IMR-90 (cell line): ENCODE data around the gene MS4A10. TPM values are rescaled to one million over a fixed set of nuclear protein-coding genes. Genes with fewer than 3 reads are reported as not detected.

Experiments used
- ATAC-seq: fragments of 200-7000 bp; cut with Tn5 transposase; 2 replicates; pipeline ENCODE4 v1.9.1; 2020; ENCODE audit warnings: low read depth, mild to moderate bottlenecking, moderate library complexity
- BruUV-seq: library from RNA; stranded (reverse); fragments of 400-500 nt; replicated peaks from 2 replicates; lab custom pipeline; 2021; lab: Mats Ljungman, UMichigan
- CTCF ChIA-PET: fragments of 300-600 bp; formaldehyde crosslinking; extraction: SDS; loops from one replicate; lab custom pipeline; 2021; ENCODE audit warnings: antibody characterized with exemption; lab: Yijun Ruan, JAX
- POLR2A ChIA-PET: fragments of 300-600 bp; sonication (Branson Sonifier 250); formaldehyde crosslinking; loops from one replicate; lab custom pipeline; 2022; ENCODE audit warnings: antibody characterized with exemption; ENCODE audit not compliant: unreplicated experiment; lab: Charles Lee
- DNase-seq: peaks from one replicate; pipeline ENCODE4 v3.0.0; 2013
- H2AFZ ChIP-seq: replicated peaks from 2 replicates; pipeline ENCODE3; 2013; ENCODE audit warnings: low read length, mild to moderate bottlenecking; ENCODE audit not compliant: poor library complexity
- H2AK5ac ChIP-seq: 2 replicates; pipeline ENCODE4 v1.6.1; 2013; ENCODE audit warnings: low read depth, low read length, inconsistent platforms
- H2AK9ac ChIP-seq: replicated peaks from 2 replicates; pipeline ENCODE3; 2013; ENCODE audit warnings: mild to moderate bottlenecking, low read depth, low read length, moderate library complexity; ENCODE audit not compliant: poor library complexity
- H2BK120ac ChIP-seq: 2 replicates; pipeline ENCODE4 v1.6.1; 2013; ENCODE audit warnings: low read depth, low read length, inconsistent platforms
- H2BK15ac ChIP-seq: 3 replicates; pipeline ENCODE4 v1.6.1; 2013; ENCODE audit warnings: low read depth, low read length, inconsistent platforms
- H2BK20ac ChIP-seq: 2 replicates; pipeline ENCODE4 v1.6.1; 2013; ENCODE audit warnings: low read depth, mild to moderate bottlenecking, inconsistent platforms, low read length, moderate library complexity
- H2BK5ac ChIP-seq: 2 replicates; pipeline ENCODE4 v1.6.1; 2013; ENCODE audit warnings: mild to moderate bottlenecking, low read depth, low read length, inconsistent platforms; ENCODE audit not compliant: poor library complexity, severe bottlenecking
- H3K14ac ChIP-seq: replicated peaks from 2 replicates; pipeline ENCODE4 v1.6.1; 2013; ENCODE audit warnings: low read depth, low read length, inconsistent platforms
- H3K18ac ChIP-seq: 2 replicates; pipeline ENCODE4 v1.6.1; 2013; ENCODE audit warnings: low read depth, low read length, control low read depth
- H3K23ac ChIP-seq: 2 replicates; pipeline ENCODE4 v1.6.1; 2013; ENCODE audit warnings: low read depth, low read length, inconsistent platforms
- H3K27ac ChIP-seq: 2 replicates; pipeline ENCODE4 v1.5.1; 2013; ENCODE audit warnings: mild to moderate bottlenecking, control low read depth, low read length; ENCODE audit not compliant: insufficient read depth
- H3K27me3 ChIP-seq: 2 replicates; pipeline ENCODE4 v1.6.1; 2013; ENCODE audit warnings: low read length; ENCODE audit not compliant: control insufficient read depth, insufficient read depth
- H3K36me3 ChIP-seq: 2 replicates; pipeline ENCODE4 v1.6.1; 2013; ENCODE audit warnings: low read length, mixed read lengths; ENCODE audit not compliant: control insufficient read depth, insufficient read depth
- H3K4ac ChIP-seq: 2 replicates; pipeline ENCODE4 v1.6.1; 2013; ENCODE audit warnings: low read depth, low read length, inconsistent platforms
- H3K4me1 ChIP-seq: 2 replicates; pipeline ENCODE4 v1.6.1; 2013; ENCODE audit warnings: low read length, mixed read lengths; ENCODE audit not compliant: control insufficient read depth, insufficient read depth
- H3K4me2 ChIP-seq: 2 replicates; pipeline ENCODE4 v1.6.1; 2013; ENCODE audit warnings: low read depth, mild to moderate bottlenecking, control low read depth, low read length, moderate library complexity
- H3K4me3 ChIP-seq: 2 replicates; pipeline ENCODE4 v1.5.1; 2013; ENCODE audit warnings: low read depth, mild to moderate bottlenecking, control low read depth, low read length, moderate library complexity; ENCODE audit not compliant: insufficient read depth
- H3K56ac ChIP-seq: 2 replicates; pipeline ENCODE4 v1.6.1; 2013; ENCODE audit warnings: low read length, inconsistent platforms; ENCODE audit not compliant: insufficient read depth; ENCODE audit errors: extremely low read depth
- H3K79me1 ChIP-seq, 2 experiments: 2 replicates each; pipeline ENCODE4 v1.6.1; 2013; ENCODE audit warnings: low read length in 2 of 2, inconsistent platforms in 1 of 2, low read depth in 1 of 2
- H3K9ac ChIP-seq: 2 replicates; pipeline ENCODE4 v1.6.1; 2013; ENCODE audit warnings: low read depth, low read length, control low read depth
- H3K9me1 ChIP-seq: 2 replicates; pipeline ENCODE4 v1.6.1; 2013; ENCODE audit warnings: low read length, inconsistent platforms; ENCODE audit not compliant: insufficient read depth
- H3K9me3 ChIP-seq: 2 replicates; pipeline ENCODE4 v1.6.1; 2013; ENCODE audit warnings: low read length; ENCODE audit not compliant: control insufficient read depth, insufficient read depth
- H4K20me1 ChIP-seq: 2 replicates; pipeline ENCODE4 v1.6.1; 2013; ENCODE audit warnings: low read length, inconsistent platforms; ENCODE audit not compliant: insufficient read depth
- H4K5ac ChIP-seq: 2 replicates; pipeline ENCODE4 v1.6.1; 2013; ENCODE audit warnings: mild to moderate bottlenecking, low read depth, low read length, control low read depth
- H4K8ac ChIP-seq, 2 experiments: 2 replicates each; pipeline ENCODE4 v1.6.1; 2013; ENCODE audit warnings: low read depth in 2 of 2, low read length in 2 of 2, control low read depth in 1 of 2, inconsistent platforms in 1 of 2
- H4K91ac ChIP-seq: 2 replicates; pipeline ENCODE4 v1.6.1; 2013; ENCODE audit warnings: low read depth, low read length, inconsistent platforms; ENCODE audit not compliant: insufficient read depth
- CEBPB ChIP-seq: IDR thresholded peaks from 2 replicates; pipeline ENCODE4 v1.6.1; 2012; ENCODE audit warnings: low read depth, low read length, improper control_type of control experiment
- CTCF ChIP-seq: conservative IDR thresholded peaks from 2 replicates; pipeline ENCODE4 v1.5.1; 2012; ENCODE audit warnings: mild to moderate bottlenecking, low read depth, low read length, improper control_type of control experiment
- ELK1 ChIP-seq: fragments of 150-350 bp; IDR thresholded peaks from 2 replicates; pipeline ENCODE4 v1.6.1; 2016; ENCODE audit warnings: low read depth, mild to moderate bottlenecking, low read length, moderate library complexity, borderline replicate concordance
- FOS ChIP-seq: fragments of 150-350 bp; IDR thresholded peaks from 2 replicates; pipeline ENCODE4 v1.6.1; 2016; ENCODE audit warnings: low read depth, low read length
- MAFK ChIP-seq: IDR thresholded peaks from 2 replicates; pipeline ENCODE4 v1.6.1; 2012; ENCODE audit warnings: low read depth, low read length, improper control_type of control experiment
- MXI1 ChIP-seq: IDR thresholded peaks from 2 replicates; pipeline ENCODE4 v1.6.1; 2012; ENCODE audit warnings: low read depth, mild to moderate bottlenecking, low read length, moderate library complexity, borderline replicate concordance
- POLR2A ChIP-seq: IDR thresholded peaks from 2 replicates; pipeline ENCODE4 v1.6.1; 2012; ENCODE audit warnings: mild to moderate bottlenecking, low read depth, low read length
- RAD21 ChIP-seq: IDR thresholded peaks from 2 replicates; pipeline ENCODE4 v1.6.1; 2012; ENCODE audit warnings: low read length, improper control_type of control experiment
- SMC3 ChIP-seq: fragments of 150-350 bp; IDR thresholded peaks from 2 replicates; pipeline ENCODE4 v1.6.1; 2016; ENCODE audit warnings: low read depth, mild to moderate bottlenecking, antibody characterized with exemption, low read length, moderate library complexity
- WGBS, 2 experiments: methylation state at CpG; one replicate each; pipeline versions ENCODE4 v1.1.5 to v1.1.7; 2013; ENCODE audit warnings: missing lambda C conversion rate in 2 of 2; ENCODE audit not compliant: insufficient read length in 1 of 2; ENCODE audit errors: extremely low coverage in 2 of 2; 5-methylcytosine and 5-hydroxymethylcytosine counted together
- dilution Hi-C: fragments of 300-500 bp; cut with HindIII; formaldehyde crosslinking; loops from one replicate; pipeline ENCODE4 v1.14.3; 2018; ENCODE audit warnings: low sequenced_read_pairs; ENCODE audit not compliant: unreplicated experiment
- in situ Hi-C: fragments of 300-500 bp; cut with MboI; formaldehyde crosslinking; loops from 3 replicates; pipeline ENCODE4 v1.14.3; 2019; ENCODE audit warnings: low sequenced_read_pairs, inconsistent platforms, mixed read lengths
- intact Hi-C: fragments of 100-400 bp; cut with micrococcal nuclease; formaldehyde crosslinking; loops from 2 replicates; pipeline ENCODE4 v1.10.0; 2022
- polyA plus RNA-seq, 3 experiments: library from polyadenylated mRNA; depleted of rRNA; stranded (reverse); fragments of >200 nt; gene quantifications; 2 replicates each; pipeline ENCODE4 v1.2.3, GENCODE V29; 2012; ENCODE audit warnings: low replicate concordance in 1 of 3
- total RNA-seq: library from RNA; depleted of rRNA; stranded (reverse); fragments of >200 nt; gene quantifications from 2 replicates; pipeline ENCODE4 v1.2.3, GENCODE V29; 2012

The MS4A10 gene
- total and polyA plus RNA-seq, 2 of the 4 experiments (the other 2 are of a cell fraction) = not detected

GRCh38 chr11:60780065-60780464 is 5.1 kb upstream of the MS4A10 start:
- Histone ChIP-seq H3K23ac (no peak overlapping the region), H3K79me1 (no peaks in the 10 kb centered on the region), H4K5ac (no peak overlapping the region), H4K20me1 (no peaks in the 10 kb centered on the region), H3K9me1 (peaks cover 5% of the 10 kb centered on the region; the same call in 1 of the 2 replicates), H2BK5ac (no peak overlapping the region), H3K56ac (no peak overlapping the region), H4K91ac (no peak overlapping the region), H4K8ac (no peak overlapping the region), H3K14ac (no peak overlapping the region), H2AK9ac (no peak overlapping the region), H3K4me2 (no peak overlapping the region), H3K27ac (no peak overlapping the region), H2BK20ac (no peak overlapping the region), H2BK120ac (no peak overlapping the region), H2BK15ac (no peak overlapping the region), H3K27me3 (peaks cover 29% of the 10 kb centered on the region), H2AK5ac (no peak overlapping the region), H3K36me3 (no peaks in the 10 kb centered on the region), H3K4me1 (no peaks in the 10 kb centered on the region; the same call in 1 of the 2 replicates), H3K9me3 (no peaks in the 10 kb centered on the region), H3K4me3 (no peak overlapping the region), H3K4ac (no peak overlapping the region), H3K9ac (no peak overlapping the region), H3K18ac (no peak overlapping the region), H2AFZ (no peak overlapping the region)
- WGBS, 2 experiments = 20% methylated on average over 1 of the region's 2 CpGs; no CpG with 5 or more reads in 1 of the 2 experiments
- dilution Hi-C loops = no loop called here
- ChIA-PET CTCF (no interaction called here), POLR2A (no interaction called here)
- no peak for DNase-seq
- no TSS peak for BruUV-seq
- no peak for TF ChIP-seq ELK1
- TF ChIP-seq RAD21 = no peak
- no peak for TF ChIP-seq CEBPB
- TF ChIP-seq MAFK = no peak
- no peak for TF ChIP-seq POLR2A
- TF ChIP-seq MXI1 = no peak
- no peak for TF ChIP-seq FOS
- TF ChIP-seq CTCF = no peak
- TF ChIP-seq SMC3 = no peak
- no peak for ATAC-seq
- intact Hi-C loops = no loop called here
- in situ Hi-C loops = no loop called here
